HepG2 (cell line): ENCODE data around the gene C18orf63. TPM values are rescaled to one million over a fixed set of nuclear protein-coding genes. Genes with fewer than 3 reads are reported as not detected.

Experiments
- ATAC-seq: fragments of 200-7000 bp; cut with Tn5 transposase; 3 replicates; pipeline ENCODE4 v1.9.1; 2020; ENCODE audit warnings: mild to moderate bottlenecking, moderate library complexity
- BruUV-seq: library from RNA; stranded (reverse); fragments of 400-500 nt; replicated peaks from 2 replicates; lab custom pipeline; 2021; lab: Mats Ljungman, UMichigan
- CTCF ChIA-PET: fragments of 300-600 bp; formaldehyde crosslinking; extraction: SDS; loops from one replicate; lab custom pipeline; 2021; ENCODE audit warnings: low total read pairs, inconsistent platforms, low intra/inter-chr PET ratio; lab: Yijun Ruan, JAX
- POLR2A ChIA-PET: fragments of 350-600 bp; sonication (Branson Sonifier 250); formaldehyde crosslinking; loops from one replicate; lab custom pipeline; 2020; ENCODE audit warnings: antibody characterized with exemption, inconsistent platforms; lab: Yijun Ruan, JAX
- DNase-seq: peaks from one replicate; pipeline ENCODE4 v3.0.0-alpha.2; 2015; ENCODE audit warnings: low spot score
- FAIRE-seq: peaks from 3 replicates; lab custom pipeline; 2011; peaks lifted over from hg19 to GRCh38; lab: Jason Lieb, UNC
- H2AFZ ChIP-seq: one replicate; pipeline ENCODE4 v1.6.1; 2011; ENCODE audit warnings: low read length, inconsistent platforms
- H3K27ac ChIP-seq: fragments of 300-600 bp; 3 replicates; pipeline ENCODE4 v1.8.0; 2011; ENCODE audit warnings: mixed run types, mild to moderate bottlenecking, mixed read lengths, low read length, inconsistent platforms; ENCODE audit not compliant: insufficient read depth; ENCODE audit errors: extremely low read length
- H3K27me3 ChIP-seq, 2 experiments: fragments of 200-600 bp in 1 of 2; 2 replicates in 1 of 2; 3 replicates in 1 of 2; pipeline versions ENCODE4 v1.6.0 to v1.8.0; 2011; ENCODE audit warnings: low read length in 2 of 2, mild to moderate bottlenecking in 2 of 2, moderate library complexity in 2 of 2, inconsistent platforms in 1 of 2; ENCODE audit not compliant: insufficient read depth in 2 of 2, control insufficient read depth in 1 of 2
- H3K36me3 ChIP-seq, 2 experiments: fragments of 200-600 bp in 1 of 2; replicated peaks in 1 of 2; 2 replicates in 1 of 2; 3 replicates in 1 of 2; pipeline versions ENCODE4 v1.5.1 to v1.8.0; 2011; ENCODE audit warnings: low read length in 2 of 2, inconsistent platforms in 1 of 2; ENCODE audit not compliant: insufficient read depth in 2 of 2, control insufficient read depth in 1 of 2
- H3K4me1 ChIP-seq: 2 replicates; pipeline ENCODE4 v1.5.1; 2012; ENCODE audit warnings: low read length, inconsistent platforms; ENCODE audit not compliant: insufficient read depth
- H3K4me2 ChIP-seq: 2 replicates; pipeline ENCODE4 v1.6.0; 2011; ENCODE audit warnings: low read depth, low read length, inconsistent platforms
- H3K4me3 ChIP-seq, 3 experiments: fragments of 200-600 bp in 1 of 3; sonication (generic), shearing (Covaris generic) in 1 of 3; replicated peaks in 1 of 3; 2 replicates each; pipeline ENCODE4 v1.5.1; 2011 to 2016; ENCODE audit warnings: low read length in 3 of 3, inconsistent platforms in 2 of 3, low read depth in 2 of 3, mild to moderate bottlenecking in 2 of 3, control low read depth in 1 of 3, mixed read lengths in 1 of 3; ENCODE audit not compliant: insufficient read depth in 1 of 3
- H3K79me2 ChIP-seq: one replicate; pipeline ENCODE4 v1.6.1; 2011; ENCODE audit warnings: low read length, inconsistent platforms; ENCODE audit not compliant: insufficient read depth
- H3K9ac ChIP-seq: 2 replicates; pipeline ENCODE4 v1.6.0; 2011; ENCODE audit warnings: mild to moderate bottlenecking, low read depth, low read length, inconsistent platforms; ENCODE audit not compliant: insufficient read depth
- H3K9me3 ChIP-seq: 2 replicates; pipeline ENCODE4 v1.5.1; 2012; ENCODE audit warnings: mild to moderate bottlenecking, low read length
- H4K20me1 ChIP-seq: 2 replicates; pipeline ENCODE4 v1.6.0; 2011; ENCODE audit warnings: inconsistent platforms, mild to moderate bottlenecking, low read length, moderate library complexity; ENCODE audit not compliant: insufficient read depth
- ARNT2 ChIP-seq: sonication (generic); formaldehyde crosslinking; IDR thresholded peaks from 2 replicates; pipeline ENCODE4 v1.8.0; 2022; ENCODE audit warnings: mild to moderate bottlenecking, low read depth, missing genetic modification reagents, moderate library complexity
- BRCA1 ChIP-seq: sonication (generic); formaldehyde crosslinking; IDR thresholded peaks from 2 replicates; pipeline ENCODE4 v1.4.0; 2020; ENCODE audit warnings: missing genetic modification reagents
- ELF3 ChIP-seq: IDR thresholded peaks from 2 replicates; pipeline ENCODE4 v1.6.1; 2016; ENCODE audit warnings: missing genetic modification reagents, missing compliant biosample characterization
- IRX3 ChIP-seq: sonication (generic); formaldehyde crosslinking; IDR thresholded peaks from 2 replicates; pipeline ENCODE4 v1.8.1; 2023; ENCODE audit warnings: mild to moderate bottlenecking, low read depth, missing genetic modification reagents, borderline replicate concordance
- KLF16 ChIP-seq, 2 experiments: sonication (generic) in 1 of 2; formaldehyde crosslinking in 1 of 2; IDR thresholded peaks; 2 replicates each; pipeline versions ENCODE4 v1.6.1 to v1.8.0; 2016 to 2023; ENCODE audit warnings: missing genetic modification reagents in 2 of 2, missing compliant biosample characterization in 1 of 2
- RBFOX2 ChIP-seq: fragments of 200-400 bp; formaldehyde crosslinking; IDR thresholded peaks from 2 replicates; pipeline ENCODE4 v1.6.1; 2017; ENCODE audit warnings: low read depth, mild to moderate bottlenecking, low read length
- TBX2 ChIP-seq: sonication (generic); formaldehyde crosslinking; IDR thresholded peaks from 2 replicates; pipeline ENCODE4 v1.5.0; 2020; ENCODE audit warnings: missing genetic modification reagents, mild to moderate bottlenecking, borderline replicate concordance
- ZBTB3 ChIP-seq: sonication (generic); formaldehyde crosslinking; IDR thresholded peaks from 2 replicates; pipeline ENCODE4 v1.4.0; 2020; ENCODE audit warnings: low read depth, mild to moderate bottlenecking, moderate library complexity, missing genetic modification reagents, borderline replicate concordance
- ZNF235 ChIP-seq: sonication (generic); formaldehyde crosslinking; IDR thresholded peaks from 2 replicates; pipeline ENCODE4 v1.8.1; 2023; ENCODE audit warnings: mild to moderate bottlenecking, missing genetic modification reagents, borderline replicate concordance
- ZNF383 ChIP-seq: sonication (generic); formaldehyde crosslinking; IDR thresholded peaks from 2 replicates; pipeline ENCODE4 v1.4.0; 2020; ENCODE audit warnings: missing genetic modification reagents, mild to moderate bottlenecking, borderline replicate concordance
- ZSCAN12 ChIP-seq: sonication (generic); formaldehyde crosslinking; IDR thresholded peaks from 2 replicates; pipeline ENCODE4 v1.9.0; 2021; ENCODE audit warnings: mild to moderate bottlenecking, missing genetic modification reagents
- WGBS: methylation state at CpG from one replicate; pipeline ENCODE4 v1.1.6; 2017; ENCODE audit warnings: low lambda C conversion rate; 5-methylcytosine and 5-hydroxymethylcytosine counted together
- in situ Hi-C: cut with HindIII; loops from 2 replicates; pipeline ENCODE4 v1.10.0; 2017; ENCODE audit warnings: low pct_unique_long_range_greater_than_20kb; ENCODE audit not compliant: extremely low pct_ligation_motif_present
- intact Hi-C: fragments of 100-400 bp; cut with micrococcal nuclease; formaldehyde crosslinking; loops from one replicate; pipeline ENCODE4 v1.10.0; 2022; ENCODE audit not compliant: unreplicated experiment
- polyA plus RNA-seq, 8 experiments: library from polyadenylated mRNA; depleted of rRNA in 3 of 8; stranded (reverse) in 7 of 8; unstranded in 1 of 8; fragments of >200 nt; fragmentation: Illumina TruSeq in 4 of 8; extraction: Trizol in 4 of 8; gene quantifications; 2 replicates each; pipeline versions ENCODE4 v1.2.1 to v1.2.3, GENCODE V29; 2011 to 2016; ENCODE audit warnings: low read depth in 4 of 8, missing spikeins in 1 of 8, mixed read lengths in 1 of 8; ENCODE audit not compliant: insufficient read depth in 1 of 8
- total RNA-seq, 5 experiments: library from RNA; depleted of rRNA; stranded (reverse); fragments of >200 nt; fragmentation: Illumina TruSeq; extraction: Trizol; gene quantifications; 2 replicates each; pipeline ENCODE4 v1.2.3, GENCODE V29; 2016; ENCODE audit warnings: low read depth in 1 of 5
- TF ChIP-seq, protein P1 (sequence below): sonication (generic); formaldehyde crosslinking; IDR thresholded peaks from 2 replicates; pipeline ENCODE4 v1.4.0; 2020; ENCODE audit warnings: missing genetic modification reagents
- TF ChIP-seq, protein P2 (sequence below): sonication (generic); formaldehyde crosslinking; IDR thresholded peaks from 2 replicates; pipeline ENCODE4 v1.9.0; 2021; ENCODE audit warnings: mild to moderate bottlenecking, missing genetic modification reagents

Gene C18orf63
- total and polyA plus RNA-seq, 2 of the 13 experiments (the other 11 are each of a cell fraction or from before 2014, with no cell fraction given): 0.01 TPM; not detected in 1

DNA sequence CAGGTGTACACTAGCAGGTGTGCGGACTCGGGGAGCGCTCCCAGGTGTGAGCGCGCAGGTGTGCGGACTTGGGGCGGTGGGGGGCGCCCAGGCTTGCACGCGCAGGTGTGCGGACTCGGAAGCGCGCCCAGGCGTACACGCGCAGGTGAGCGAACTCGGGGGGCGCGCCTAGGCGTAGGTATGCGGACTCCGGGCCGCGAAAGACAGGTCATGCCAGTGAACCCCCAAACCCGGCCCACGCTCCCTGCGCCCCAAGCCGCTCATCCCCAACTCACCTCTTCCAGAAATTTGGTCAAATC lies 24.2 kb upstream of the C18orf63 start:
- Histone ChIP-seq H3K4me1 (peaks cover 56% of the 10 kb centered on the region), H3K4me3 (peak overlapping the region; percentile 82 to 94 (median 91)), H3K9ac (peak overlapping the region; percentile 87), H3K27me3 (no peaks in the 10 kb centered on the region; a peak in 1 of 5 replicates), H3K79me2 (peaks cover 52% of the 10 kb centered on the region), H2AFZ (no peak overlapping the region), H3K9me3 (no peaks in the 10 kb centered on the region), H4K20me1 (no peaks in the 10 kb centered on the region), H3K36me3 (no peaks in the 10 kb centered on the region), H3K27ac (peak overlapping the region; percentile 94), H3K4me2 (peak overlapping the region; percentile 81)
- WGBS: no CpG with 5 or more reads among the region's 30 CpGs
- intact Hi-C loops (no loop called here), in situ Hi-C loops (loop anchor here (5.0 to 25.0 kb wide), 2 partner anchors 94 to 921 kb away; partner anchors contain the start of genes PTGR3 and TSHZ1)
- FAIRE-seq (no peak), ATAC-seq (no peak), DNase-seq (no peak)
- ChIA-PET POLR2A (interaction anchor here (0.9 kb wide), 1 partner anchor 57 kb away, joined by 4 read pairs; no protein-coding TSS in a partner anchor), CTCF (interaction anchor here (2.8 kb wide), 1 partner anchor 95 kb away, joined by 14 read pairs; no protein-coding TSS in a partner anchor)
- BruUV-seq: TSS peak; percentile 46
- no peak for TF ChIP-seq ZBTB3
- TF ChIP-seq, protein P1, sequence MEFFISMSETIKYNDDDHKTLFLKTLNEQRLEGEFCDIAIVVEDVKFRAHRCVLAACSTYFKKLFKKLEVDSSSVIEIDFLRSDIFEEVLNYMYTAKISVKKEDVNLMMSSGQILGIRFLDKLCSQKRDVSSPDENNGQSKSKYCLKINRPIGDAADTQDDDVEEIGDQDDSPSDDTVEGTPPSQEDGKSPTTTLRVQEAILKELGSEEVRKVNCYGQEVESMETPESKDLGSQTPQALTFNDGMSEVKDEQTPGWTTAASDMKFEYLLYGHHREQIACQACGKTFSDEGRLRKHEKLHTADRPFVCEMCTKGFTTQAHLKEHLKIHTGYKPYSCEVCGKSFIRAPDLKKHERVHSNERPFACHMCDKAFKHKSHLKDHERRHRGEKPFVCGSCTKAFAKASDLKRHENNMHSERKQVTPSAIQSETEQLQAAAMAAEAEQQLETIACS (CRISPR knock-in tag): peak; percentile 79
- 0 out of 2 replicates have a peak, but pooled peaks have one; percentile 1 for TF ChIP-seq ELF3 (CRISPR knock-in tag)
- TF ChIP-seq ZNF235: no peak
- TF ChIP-seq ZNF383: no peak
- TF ChIP-seq TBX2 (CRISPR knock-in tag): 0 out of 2 replicates have a peak, but pooled peaks have one; percentile 4
- TF ChIP-seq, protein P2, sequence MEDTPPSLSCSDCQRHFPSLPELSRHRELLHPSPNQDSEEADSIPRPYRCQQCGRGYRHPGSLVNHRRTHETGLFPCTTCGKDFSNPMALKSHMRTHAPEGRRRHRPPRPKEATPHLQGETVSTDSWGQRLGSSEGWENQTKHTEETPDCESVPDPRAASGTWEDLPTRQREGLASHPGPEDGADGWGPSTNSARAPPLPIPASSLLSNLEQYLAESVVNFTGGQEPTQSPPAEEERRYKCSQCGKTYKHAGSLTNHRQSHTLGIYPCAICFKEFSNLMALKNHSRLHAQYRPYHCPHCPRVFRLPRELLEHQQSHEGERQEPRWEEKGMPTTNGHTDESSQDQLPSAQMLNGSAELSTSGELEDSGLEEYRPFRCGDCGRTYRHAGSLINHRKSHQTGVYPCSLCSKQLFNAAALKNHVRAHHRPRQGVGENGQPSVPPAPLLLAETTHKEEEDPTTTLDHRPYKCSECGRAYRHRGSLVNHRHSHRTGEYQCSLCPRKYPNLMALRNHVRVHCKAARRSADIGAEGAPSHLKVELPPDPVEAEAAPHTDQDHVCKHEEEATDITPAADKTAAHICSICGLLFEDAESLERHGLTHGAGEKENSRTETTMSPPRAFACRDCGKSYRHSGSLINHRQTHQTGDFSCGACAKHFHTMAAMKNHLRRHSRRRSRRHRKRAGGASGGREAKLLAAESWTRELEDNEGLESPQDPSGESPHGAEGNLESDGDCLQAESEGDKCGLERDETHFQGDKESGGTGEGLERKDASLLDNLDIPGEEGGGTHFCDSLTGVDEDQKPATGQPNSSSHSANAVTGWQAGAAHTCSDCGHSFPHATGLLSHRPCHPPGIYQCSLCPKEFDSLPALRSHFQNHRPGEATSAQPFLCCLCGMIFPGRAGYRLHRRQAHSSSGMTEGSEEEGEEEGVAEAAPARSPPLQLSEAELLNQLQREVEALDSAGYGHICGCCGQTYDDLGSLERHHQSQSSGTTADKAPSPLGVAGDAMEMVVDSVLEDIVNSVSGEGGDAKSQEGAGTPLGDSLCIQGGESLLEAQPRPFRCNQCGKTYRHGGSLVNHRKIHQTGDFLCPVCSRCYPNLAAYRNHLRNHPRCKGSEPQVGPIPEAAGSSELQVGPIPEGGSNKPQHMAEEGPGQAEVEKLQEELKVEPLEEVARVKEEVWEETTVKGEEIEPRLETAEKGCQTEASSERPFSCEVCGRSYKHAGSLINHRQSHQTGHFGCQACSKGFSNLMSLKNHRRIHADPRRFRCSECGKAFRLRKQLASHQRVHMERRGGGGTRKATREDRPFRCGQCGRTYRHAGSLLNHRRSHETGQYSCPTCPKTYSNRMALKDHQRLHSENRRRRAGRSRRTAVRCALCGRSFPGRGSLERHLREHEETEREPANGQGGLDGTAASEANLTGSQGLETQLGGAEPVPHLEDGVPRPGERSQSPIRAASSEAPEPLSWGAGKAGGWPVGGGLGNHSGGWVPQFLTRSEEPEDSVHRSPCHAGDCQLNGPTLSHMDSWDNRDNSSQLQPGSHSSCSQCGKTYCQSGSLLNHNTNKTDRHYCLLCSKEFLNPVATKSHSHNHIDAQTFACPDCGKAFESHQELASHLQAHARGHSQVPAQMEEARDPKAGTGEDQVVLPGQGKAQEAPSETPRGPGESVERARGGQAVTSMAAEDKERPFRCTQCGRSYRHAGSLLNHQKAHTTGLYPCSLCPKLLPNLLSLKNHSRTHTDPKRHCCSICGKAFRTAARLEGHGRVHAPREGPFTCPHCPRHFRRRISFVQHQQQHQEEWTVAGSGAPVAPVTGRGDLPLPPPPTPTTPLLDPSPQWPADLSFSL (CRISPR knock-in tag): peak; percentile 76
- TF ChIP-seq KLF16 (CRISPR knock-in tag; IDR thresholded peaks at IDR 0.05): no peak
- TF ChIP-seq RBFOX2: peak; percentile 28; the same call in 1 of the 2 replicates
- TF ChIP-seq ZSCAN12 (CRISPR knock-in tag): no peak
- peak; percentile 62; the same call in 1 of the 2 replicates for TF ChIP-seq IRX3 (CRISPR knock-in tag)
- 0 out of 2 replicates have a peak, but pooled peaks have one; percentile 42 for TF ChIP-seq BRCA1 (CRISPR knock-in tag)
- 0 out of 2 replicates have a peak, but pooled peaks have one; percentile 9 for TF ChIP-seq ARNT2
